ENCODE data around the gene IL4I1. TPM values are rescaled to one million over a fixed set of nuclear protein-coding genes. Genes with fewer than 3 reads are reported as not detected.

The IL4I1 gene
- polyA plus RNA-seq, 1 donor (not counting 4 experiments of a cell fraction or from before 2014, with no cell fraction given) = 0.13 TPM

DNA sequence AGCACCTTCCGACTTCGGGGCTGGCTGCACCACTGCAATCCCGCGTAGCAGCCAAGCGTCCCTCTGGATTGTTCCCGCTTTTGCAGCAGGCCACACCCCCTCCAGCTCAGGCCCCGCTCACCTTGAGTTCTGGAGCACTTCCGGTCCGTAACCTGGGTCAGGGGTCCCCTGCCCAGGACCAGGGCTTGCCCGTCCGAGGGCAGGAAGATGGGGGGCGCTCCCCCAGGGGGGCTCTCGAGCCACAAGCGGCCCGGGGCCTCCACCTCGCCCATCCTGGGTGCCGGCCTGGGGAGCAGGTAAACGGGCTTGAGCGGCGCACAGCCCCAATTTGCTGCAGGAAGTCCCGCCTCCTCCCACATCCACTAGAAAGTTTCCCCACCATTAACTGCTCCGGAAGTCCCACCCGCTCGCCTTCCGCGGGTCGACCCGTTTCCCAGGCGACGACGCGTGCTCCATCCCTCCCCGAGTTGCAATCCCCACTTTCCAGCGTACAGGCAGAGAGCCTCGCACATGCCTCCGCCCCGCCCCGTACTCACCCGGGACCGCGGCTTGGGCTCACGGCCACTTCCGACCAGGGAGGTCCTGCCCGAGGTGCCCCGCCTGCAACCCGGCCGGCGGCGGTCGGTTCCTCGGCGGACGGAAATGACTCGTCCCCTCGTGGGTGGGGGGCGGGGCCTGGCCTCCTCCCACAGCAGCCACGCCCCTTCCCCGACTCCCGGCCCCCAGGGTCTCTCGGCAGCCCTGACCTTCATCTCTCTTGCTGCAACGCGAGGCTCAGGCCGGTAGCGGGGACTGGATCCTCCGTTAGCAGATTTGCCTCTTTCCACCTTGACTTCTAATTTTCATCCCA is 29.5 kb downstream of the IL4I1 start, which contains the start of gene PNKP:
Gene PNKP (minus strand): TSS at position 644 of the 850 bp plus-strand sequence. CDS start 372 bp downstream, at position 272.
- peaks cover 9% of the 10 kb centered on the region for H4K20me1 ChIP-seq (ENCODE audit: control insufficient read depth, extremely low read depth, insufficient read depth, low read length)
- H3K79me2 ChIP-seq (ENCODE audit: control insufficient read depth, insufficient read depth, low read length) = peaks cover 37% of the 10 kb centered on the region
- H2AFZ ChIP-seq (ENCODE audit: control insufficient read depth, low read length) = peak within 1 kb of the TSS; percentile 90
- H3K9ac ChIP-seq (ENCODE audit: control insufficient read depth, extremely low read depth, insufficient read depth, low read length) = peak within 1 kb of the TSS; percentile 86
- dilution Hi-C loops (cut with MboI; ENCODE audit: extremely low pct_ligation_motif_present, low sequenced_read_pairs) = no loop called here
- peaks cover 19 to 30% of the 10 kb centered on the region in 2 experiments for H3K36me3 ChIP-seq (ENCODE audit: control insufficient read depth in 2 of 2, extremely low read depth in 1 of 2, insufficient read depth in 2 of 2, low read length in 2 of 2)
- H3K4me3 ChIP-seq (ENCODE audit: control insufficient read depth in 2 of 3, extremely low read depth in 1 of 3, insufficient read depth in 2 of 3, low read depth in 1 of 3, low read length in 3 of 3) = peak within 1 kb of the TSS; percentile 56 to 97 (median 90)
- H3K4me1 ChIP-seq (ENCODE audit: control insufficient read depth, extremely low read depth, insufficient read depth, low read length) = peaks cover 26% of the 10 kb centered on the region
- FAIRE-seq = peak; percentile 76
- no peaks in the 10 kb centered on the region for H3K9me3 ChIP-seq (ENCODE audit: control insufficient read depth, low read depth, low read length)
- H3K27ac ChIP-seq (ENCODE audit: control insufficient read depth, insufficient read depth, low read length) = peak within 1 kb of the TSS; percentile 71
- peak within 1 kb of the TSS; percentile 93 for H3K4me2 ChIP-seq (ENCODE audit: control insufficient read depth, extremely low read depth, insufficient read depth, low read depth, low read length)
- DNase-seq (ENCODE audit: low read depth, low spot score) = no peak
- no peaks in the 10 kb centered on the region for H3K27me3 ChIP-seq (ENCODE audit: control insufficient read depth, extremely low read depth, insufficient read depth, low read length)
- TF ChIP-seq EZH2 (IDR thresholded peaks at IDR 0.05; ENCODE audit: low read length) = no peak
- TF ChIP-seq, protein P1, sequence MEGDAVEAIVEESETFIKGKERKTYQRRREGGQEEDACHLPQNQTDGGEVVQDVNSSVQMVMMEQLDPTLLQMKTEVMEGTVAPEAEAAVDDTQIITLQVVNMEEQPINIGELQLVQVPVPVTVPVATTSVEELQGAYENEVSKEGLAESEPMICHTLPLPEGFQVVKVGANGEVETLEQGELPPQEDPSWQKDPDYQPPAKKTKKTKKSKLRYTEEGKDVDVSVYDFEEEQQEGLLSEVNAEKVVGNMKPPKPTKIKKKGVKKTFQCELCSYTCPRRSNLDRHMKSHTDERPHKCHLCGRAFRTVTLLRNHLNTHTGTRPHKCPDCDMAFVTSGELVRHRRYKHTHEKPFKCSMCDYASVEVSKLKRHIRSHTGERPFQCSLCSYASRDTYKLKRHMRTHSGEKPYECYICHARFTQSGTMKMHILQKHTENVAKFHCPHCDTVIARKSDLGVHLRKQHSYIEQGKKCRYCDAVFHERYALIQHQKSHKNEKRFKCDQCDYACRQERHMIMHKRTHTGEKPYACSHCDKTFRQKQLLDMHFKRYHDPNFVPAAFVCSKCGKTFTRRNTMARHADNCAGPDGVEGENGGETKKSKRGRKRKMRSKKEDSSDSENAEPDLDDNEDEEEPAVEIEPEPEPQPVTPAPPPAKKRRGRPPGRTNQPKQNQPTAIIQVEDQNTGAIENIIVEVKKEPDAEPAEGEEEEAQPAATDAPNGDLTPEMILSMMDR (optimal IDR thresholded peaks at IDR 0.05 in 1 of 3, IDR thresholded peaks at IDR 0.05 in 1 of 3, conservative IDR thresholded peaks at IDR 0.05 in 1 of 3; ENCODE audit: extremely low read depth in 1 of 3, insufficient read depth in 2 of 3, low read length in 3 of 3) = no peak
- H3K9me1 ChIP-seq (ENCODE audit: control insufficient read depth, extremely low read depth, insufficient read depth, low read length) = no peaks in the 10 kb centered on the region

DNA sequence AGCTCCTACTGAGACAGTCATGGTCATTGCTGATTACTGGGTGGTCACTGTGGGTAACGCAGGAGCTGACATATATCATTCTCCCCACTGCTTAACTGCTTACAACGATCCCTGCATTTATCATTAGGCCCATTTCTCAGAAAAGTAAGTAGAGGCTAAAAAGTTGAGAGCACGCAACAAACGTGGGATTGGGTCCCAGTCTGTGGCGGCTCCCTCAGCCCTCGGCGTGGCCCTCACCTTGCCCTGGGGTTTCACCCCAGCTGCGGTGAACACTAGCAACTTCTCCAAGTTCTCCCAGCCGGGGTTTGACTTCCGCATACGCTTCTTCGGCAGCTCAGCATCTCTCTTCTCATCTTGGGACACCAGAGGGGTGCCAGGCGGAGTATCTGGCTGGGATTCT is 31.8 kb downstream of the IL4I1 start:
- Histone ChIP-seq H3K9ac (ENCODE audit: control insufficient read depth, extremely low read depth, insufficient read depth, low read length) (no peak overlapping the region), H3K4me2 (ENCODE audit: control insufficient read depth, extremely low read depth, insufficient read depth, low read depth, low read length) (no peak overlapping the region), H2AFZ (ENCODE audit: control insufficient read depth, low read length) (no peak overlapping the region), H3K4me1 (ENCODE audit: control insufficient read depth, extremely low read depth, insufficient read depth, low read length) (peaks cover 23% of the 10 kb centered on the region), H3K4me3 (ENCODE audit: control insufficient read depth in 2 of 3, extremely low read depth in 1 of 3, insufficient read depth in 2 of 3, low read depth in 1 of 3, low read length in 3 of 3) (no peak overlapping the region), H3K27me3 (ENCODE audit: control insufficient read depth, extremely low read depth, insufficient read depth, low read length) (no peaks in the 10 kb centered on the region), H3K36me3 (ENCODE audit: control insufficient read depth in 2 of 2, extremely low read depth in 1 of 2, insufficient read depth in 2 of 2, low read length in 2 of 2) (peaks cover 16 to 32% of the 10 kb centered on the region in 2 experiments), H3K79me2 (ENCODE audit: control insufficient read depth, insufficient read depth, low read length) (peaks cover 37% of the 10 kb centered on the region), H3K27ac (ENCODE audit: control insufficient read depth, insufficient read depth, low read length) (no peak overlapping the region), H3K9me3 (ENCODE audit: control insufficient read depth, low read depth, low read length) (no peaks in the 10 kb centered on the region), H3K9me1 (ENCODE audit: control insufficient read depth, extremely low read depth, insufficient read depth, low read length) (no peaks in the 10 kb centered on the region), H4K20me1 (ENCODE audit: control insufficient read depth, extremely low read depth, insufficient read depth, low read length) (peaks cover 9% of the 10 kb centered on the region)
- DNase-seq (ENCODE audit: low read depth, low spot score) (no peak), FAIRE-seq (no peak)
- dilution Hi-C loops (cut with MboI; ENCODE audit: extremely low pct_ligation_motif_present, low sequenced_read_pairs) = no loop called here
- TF ChIP-seq, protein P1 (optimal IDR thresholded peaks at IDR 0.05 in 1 of 3, IDR thresholded peaks at IDR 0.05 in 1 of 3, conservative IDR thresholded peaks at IDR 0.05 in 1 of 3; ENCODE audit: extremely low read depth in 1 of 3, insufficient read depth in 2 of 3, low read length in 3 of 3) = no peak
- TF ChIP-seq EZH2 (IDR thresholded peaks at IDR 0.05; ENCODE audit: low read length) = no peak

All from keratinocyte (primary cell).